Suprapubic skin (tissue), 4 donors: Measurements from ENCODE around the gene IL11RA. TPM values are rescaled to one million over a fixed set of nuclear protein-coding genes. Genes with fewer than 3 reads are reported as not detected.

ENCODE experiments used
- DNase-seq, 2 donors: peaks; one replicate each; pipeline ENCODE4 v3.0.0-alpha.2; 2019; ENCODE audit warnings: low spot score in 2 of 2
- H3K27ac ChIP-seq: fragments of 200-600 bp; sonication (generic); one replicate; pipeline ENCODE4 v1.5.1; 2019
- H3K27me3 ChIP-seq: fragments of 200-600 bp; sonication (generic); one replicate; pipeline ENCODE4 v1.5.1; 2019
- H3K36me3 ChIP-seq: fragments of 200-600 bp; sonication (generic); one replicate; pipeline ENCODE4 v1.5.1; 2019
- H3K4me1 ChIP-seq: fragments of 200-600 bp; sonication (generic); one replicate; pipeline ENCODE4 v1.5.1; 2019
- H3K4me3 ChIP-seq: fragments of 200-600 bp; sonication (generic); one replicate; pipeline ENCODE4 v1.5.1; 2019; ENCODE audit warnings: mild to moderate bottlenecking
- H3K9me3 ChIP-seq: fragments of 200-600 bp; sonication (generic); one replicate; pipeline ENCODE4 v1.5.1; 2019
- CTCF ChIP-seq, 2 donors: fragments of 200-600 bp in 1 of 2; fragments of 450-650 bp in 1 of 2; sonication (generic) in 1 of 2; IDR thresholded peaks; one replicate each; pipeline ENCODE4 v1.5.1; 2016 to 2019; ENCODE audit warnings: antibody characterized with exemption in 2 of 2, mild to moderate bottlenecking in 1 of 2, moderate library complexity in 1 of 2
- EP300 ChIP-seq: sonication (generic); formaldehyde crosslinking; IDR thresholded peaks from one replicate; pipeline ENCODE4 v1.6.1; 2017; ENCODE audit warnings: antibody characterized with exemption
- POLR2A ChIP-seq, 2 donors: fragments of 450-650 bp; IDR thresholded peaks; one replicate each; pipeline ENCODE4 v1.6.1; 2017; ENCODE audit warnings: antibody characterized with exemption in 2 of 2, mild to moderate bottlenecking in 2 of 2, moderate library complexity in 2 of 2
- POLR2AphosphoS5 ChIP-seq, 3 donors: sonication (generic); formaldehyde crosslinking; IDR thresholded peaks; one replicate each; pipeline ENCODE4 v1.6.1; 2017; ENCODE audit warnings: antibody characterized with exemption in 3 of 3
- WGBS: methylation state at CpG from one replicate; pipeline ENCODE4 v1.1.5; 2018; 5-methylcytosine and 5-hydroxymethylcytosine counted together
- total RNA-seq, 4 donors: library from RNA; depleted of rRNA; stranded (reverse); fragments of >200 nt; gene quantifications; one replicate each; pipeline ENCODE4 v1.1.0, GENCODE V29; 2016

IL11RA gene
- total RNA-seq, 4 donors from 2014 or later, result 23.4 to 114 (median 39.3) TPM

GRCh38 chr9:34689116-34689470, 37.1 kb downstream of the IL11RA start:
- H3K27me3 ChIP-seq, result no peaks in the 10 kb centered on the region
- DNase-seq, result no peak
- H3K9me3 ChIP-seq, result no peaks in the 10 kb centered on the region
- no peaks in the 10 kb centered on the region for H3K36me3 ChIP-seq
- H3K27ac ChIP-seq, result no peak overlapping the region
- TF ChIP-seq POLR2A (IDR thresholded peaks at IDR 0.05), result no peak
- no peak for TF ChIP-seq EP300
- no peak for TF ChIP-seq POLR2AphosphoS5 (IDR thresholded peaks at IDR 0.05)
- no peak for TF ChIP-seq CTCF (IDR thresholded peaks at IDR 0.05)
- H3K4me3 ChIP-seq, result no peak overlapping the region
- 86% methylated on average over 4 of the region's 4 CpGs for WGBS
- peaks cover 14% of the 10 kb centered on the region for H3K4me1 ChIP-seq

GRCh38 chr9:34689512-34689911, 37.5 kb downstream of the IL11RA start:
- H3K4me1 ChIP-seq, result peaks cover 14% of the 10 kb centered on the region
- DNase-seq, result no peak
- H3K27ac ChIP-seq, result no peak overlapping the region
- 86% methylated on average over 8 of the region's 8 CpGs for WGBS
- no peaks in the 10 kb centered on the region for H3K36me3 ChIP-seq
- TF ChIP-seq EP300 (no peak), POLR2AphosphoS5 (IDR thresholded peaks at IDR 0.05) (no peak), CTCF (IDR thresholded peaks at IDR 0.05) (no peak), POLR2A (IDR thresholded peaks at IDR 0.05) (no peak)
- no peaks in the 10 kb centered on the region for H3K27me3 ChIP-seq
- H3K4me3 ChIP-seq, result no peak overlapping the region
- no peaks in the 10 kb centered on the region for H3K9me3 ChIP-seq

- no peak for DNase-seq
- Histone ChIP-seq H3K4me3 (no peak within 1 kb of the TSS), H3K4me1 (peaks cover 10% of the 10 kb centered on the region), H3K27ac (no peak within 1 kb of the TSS), H3K27me3 (no peaks in the 10 kb centered on the region), H3K36me3 (no peaks in the 10 kb centered on the region), H3K9me3 (no peaks in the 10 kb centered on the region)
- no peak for TF ChIP-seq EP300
- TF ChIP-seq POLR2A (IDR thresholded peaks at IDR 0.05), result no peak
- TF ChIP-seq CTCF (IDR thresholded peaks at IDR 0.05), result no peak
- no peak for TF ChIP-seq POLR2AphosphoS5 (IDR thresholded peaks at IDR 0.05)
- 42% methylated on average over 6 of the region's 6 CpGs for WGBS
Observed at GRCh38 chr9:34690983-34691935, 39.3 kb downstream of the IL11RA start, which contains the start of gene CCL19. Gene CCL19 (minus strand): TSS chr9:34691276. CDS start chr9:34691139, 137 bp downstream.

- Histone ChIP-seq H3K9me3 (no peaks in the 10 kb centered on the region), H3K36me3 (no peaks in the 10 kb centered on the region), H3K27me3 (no peaks in the 10 kb centered on the region), H3K4me3 (no peak overlapping the region), H3K4me1 (peaks cover 10% of the 10 kb centered on the region), H3K27ac (no peak overlapping the region)
- DNase-seq, result no peak
- WGBS, result 85% methylated on average over 5 of the region's 5 CpGs
- TF ChIP-seq EP300 (no peak), POLR2A (IDR thresholded peaks at IDR 0.05) (no peak), POLR2AphosphoS5 (IDR thresholded peaks at IDR 0.05) (no peak), CTCF (IDR thresholded peaks at IDR 0.05) (no peak)
Observed at GRCh38 chr9:34691936-34692315, 39.9 kb downstream of the IL11RA start.

- no peak for DNase-seq
- WGBS, result 80% methylated on average over 2 of the region's 2 CpGs
- no peaks in the 10 kb centered on the region for H3K36me3 ChIP-seq
- no peaks in the 10 kb centered on the region for H3K9me3 ChIP-seq
- H3K27me3 ChIP-seq, result no peaks in the 10 kb centered on the region
- H3K4me1 ChIP-seq, result peaks cover 5% of the 10 kb centered on the region
- no peak overlapping the region for H3K4me3 ChIP-seq
- H3K27ac ChIP-seq, result no peak overlapping the region
- TF ChIP-seq POLR2AphosphoS5 (IDR thresholded peaks at IDR 0.05) (no peak), EP300 (no peak)
Observed at GRCh38 chr9:34693560-34693959, 41.6 kb downstream of the IL11RA start.
